K562 (cell line): Measurements from ENCODE around the gene FGFRL1. TPM values are rescaled to one million over a fixed set of nuclear protein-coding genes. Genes with fewer than 3 reads are reported as not detected.

ENCODE experiments used
- ATAC-seq: fragments of 200-7000 bp; cut with Tn5 transposase; 3 replicates; pipeline ENCODE4 v1.9.1; 2020; ENCODE audit warnings: moderate library complexity
- BruUV-seq: library from RNA; stranded (reverse); fragments of 400-500 nt; replicated peaks from 2 replicates; lab custom pipeline; 2021; lab: Mats Ljungman, UMichigan
- CTCF ChIA-PET: fragments of 300-600 bp; formaldehyde crosslinking; extraction: SDS; loops from one replicate; lab custom pipeline; 2021; ENCODE audit warnings: low intra/inter-chr PET ratio; lab: Yijun Ruan, JAX
- POLR2A ChIA-PET: fragments of 300-600, 350-650 bp; sonication (Branson Sonifier 250); formaldehyde crosslinking; extraction: SDS; loops from one replicate; lab custom pipeline; 2021; ENCODE audit warnings: antibody characterized with exemption, inconsistent platforms; lab: Yijun Ruan, JAX
- DNase-seq, 4 experiments: peaks; one replicate each; pipeline versions ENCODE4 v3.0.0 to v3.0.0-alpha.2; 2011 to 2018; ENCODE audit warnings: low spot score in 3 of 4, mixed read lengths in 3 of 4; ENCODE audit errors: extremely low read depth in 1 of 4
- FAIRE-seq: peaks from 2 replicates; lab custom pipeline; 2011; peaks lifted over from hg19 to GRCh38; lab: Jason Lieb, UNC
- H2AFZ ChIP-seq: 2 replicates; pipeline ENCODE4 v1.6.0; 2011; ENCODE audit warnings: low read depth, low read length, control low read depth, inconsistent platforms
- H3K27ac ChIP-seq: fragments of 200-600 bp; 3 replicates; pipeline ENCODE4 v1.8.0; 2011; ENCODE audit warnings: low read depth, mild to moderate bottlenecking, control low read depth, inconsistent platforms, low read length, moderate library complexity, mixed read lengths; ENCODE audit errors: extremely low read depth
- H3K27me3 ChIP-seq, 2 experiments: fragments of 300-600 bp in 1 of 2; 2 replicates in 1 of 2; 3 replicates in 1 of 2; pipeline versions ENCODE4 v1.6.0 to v1.8.0; 2011; ENCODE audit warnings: inconsistent platforms in 2 of 2, low read length in 2 of 2, mild to moderate bottlenecking in 1 of 2, mixed read lengths in 1 of 2, moderate library complexity in 1 of 2; ENCODE audit not compliant: control insufficient read depth in 2 of 2, insufficient read depth in 2 of 2
- H3K36me3 ChIP-seq: fragments of 300-600 bp; 3 replicates; pipeline ENCODE4 v1.8.0; 2011; ENCODE audit warnings: mild to moderate bottlenecking, low read length, inconsistent platforms; ENCODE audit not compliant: control insufficient read depth, insufficient read depth
- H3K4me1 ChIP-seq, 2 experiments: fragments of 200-600 bp in 1 of 2; replicated peaks in 1 of 2; 2 replicates in 1 of 2; 3 replicates in 1 of 2; pipeline versions ENCODE4 v1.5.1 to v1.8.0; 2011; ENCODE audit warnings: inconsistent platforms in 2 of 2, low read length in 2 of 2, mild to moderate bottlenecking in 1 of 2, mixed read lengths in 1 of 2, moderate library complexity in 1 of 2; ENCODE audit not compliant: control insufficient read depth in 2 of 2, insufficient read depth in 2 of 2
- H3K4me2 ChIP-seq: 2 replicates; pipeline ENCODE4 v1.6.1; 2011; ENCODE audit warnings: low read length, control low read depth, inconsistent platforms, mixed read lengths; ENCODE audit not compliant: insufficient read depth
- H3K4me3 ChIP-seq: fragments of 200-600 bp; sonication (generic), shearing (Covaris generic); 2 replicates; pipeline ENCODE4 v1.5.1; 2016; ENCODE audit warnings: control low read depth, inconsistent platforms
- H3K79me2 ChIP-seq: fragments of 200-600 bp; 3 replicates; pipeline ENCODE4 v1.8.0; 2011; ENCODE audit warnings: low read length, inconsistent platforms; ENCODE audit not compliant: control insufficient read depth, insufficient read depth
- H3K9ac ChIP-seq, 2 experiments: 2 replicates each; pipeline versions ENCODE4 v1.6.0 to v1.6.1; 2011; ENCODE audit warnings: low read depth in 2 of 2, low read length in 2 of 2, control low read depth in 1 of 2, inconsistent platforms in 1 of 2, mild to moderate bottlenecking in 1 of 2, mixed read lengths in 1 of 2; ENCODE audit not compliant: insufficient read depth in 1 of 2
- H3K9me1 ChIP-seq: one replicate; pipeline ENCODE4 v1.6.0; 2011; ENCODE audit warnings: inconsistent platforms, mild to moderate bottlenecking, low read length, moderate library complexity; ENCODE audit not compliant: control insufficient read depth, insufficient read depth
- H3K9me3 ChIP-seq: replicated peaks from 2 replicates; pipeline ENCODE4 v1.5.1; 2011; ENCODE audit warnings: low read depth, low read length, inconsistent platforms; ENCODE audit not compliant: control insufficient read depth, insufficient read depth
- H4K20me1 ChIP-seq: replicated peaks from 2 replicates; pipeline ENCODE4 v1.6.1; 2011; ENCODE audit warnings: low read length, inconsistent platforms, mixed read lengths; ENCODE audit not compliant: control insufficient read depth, insufficient read depth
- ARID4B ChIP-seq: sonication (generic); formaldehyde crosslinking; IDR thresholded peaks from 2 replicates; pipeline ENCODE4 v1.8.0; 2022; ENCODE audit warnings: mild to moderate bottlenecking, missing genetic modification reagents
- CREB3 ChIP-seq: fragments of 450-650 bp; conservative IDR thresholded peaks from 2 replicates; pipeline ENCODE4 v1.6.1; 2016; ENCODE audit warnings: missing genetic modification characterization, low read depth, mild to moderate bottlenecking, missing compliant biosample characterization, moderate library complexity
- KDM1A ChIP-seq, 2 experiments: fragments of 450-650 bp; IDR thresholded peaks; 2 replicates each; pipeline ENCODE4 v1.6.1; 2016; ENCODE audit warnings: mild to moderate bottlenecking in 2 of 2
- MTA1 ChIP-seq: fragments of 450-650 bp; IDR thresholded peaks from 2 replicates; pipeline ENCODE4 v1.6.1; 2017; ENCODE audit warnings: borderline replicate concordance
- POLR2G ChIP-seq: fragments of 200-400 bp; formaldehyde crosslinking; IDR thresholded peaks from 2 replicates; pipeline ENCODE4 v1.6.1; 2017; ENCODE audit warnings: low read depth, mild to moderate bottlenecking, antibody characterized with exemption, low read length, moderate library complexity
- RBM15 ChIP-seq: fragments of 200-400 bp; formaldehyde crosslinking; IDR thresholded peaks from 2 replicates; pipeline ENCODE4 v1.6.1; 2018; ENCODE audit warnings: mild to moderate bottlenecking, low read length, moderate library complexity; ENCODE audit not compliant: insufficient read depth
- WGBS: fragments of 100-300 bp; shearing (Covaris generic); methylation state at CpG from one replicate; pipeline ENCODE4 v1.1.6; 2016; ENCODE audit warnings: low coverage, mixed read lengths; ENCODE audit not compliant: insufficient coverage; ENCODE audit errors: missing lambda C conversion rate; 5-methylcytosine and 5-hydroxymethylcytosine counted together
- in situ Hi-C: fragments of 300-500 bp; cut with MboI; formaldehyde crosslinking; loops from 4 replicates; pipeline ENCODE4 v1.15.0; 2018; ENCODE audit warnings: inconsistent platforms, mixed read lengths
- intact Hi-C: fragments of 100-400 bp; cut with micrococcal nuclease; formaldehyde crosslinking; loops from 2 replicates; pipeline ENCODE4 v1.14.2; 2022
- polyA plus RNA-seq, 8 experiments: library from polyadenylated mRNA; depleted of rRNA in 4 of 8; stranded (reverse) in 5 of 8; unstranded in 3 of 8; fragments of >200 nt; fragmentation: Nextera tagmentation in 2 of 8; fragmentation: Illumina TruSeq in 1 of 8; extraction: Ambion mirVana in 2 of 8; extraction: Trizol in 1 of 8; gene quantifications; 2 replicates each; pipeline versions ENCODE4 v1.2.1 to v1.2.3, GENCODE V29; 2011 to 2014; ENCODE audit warnings: inconsistent platforms in 1 of 8, missing spikeins in 1 of 8
- total RNA-seq, 7 experiments: library from RNA; depleted of rRNA in 6 of 7; stranded (reverse); fragments of >200 nt in 6 of 7; fragmentation: Illumina TruSeq in 2 of 7; extraction: Trizol in 2 of 7; gene quantifications; 2 replicates each; pipeline versions ENCODE4 v1.2.1 to v1.2.3, GENCODE V29; 2011 to 2021; ENCODE audit warnings: low replicate concordance in 1 of 7

The FGFRL1 gene
- total and polyA plus RNA-seq, 9 of the 15 experiments (the other 6 are each of a cell fraction or from before 2014, with no cell fraction given), result 0.34 to 49.9 (median 14.6) TPM

DNA sequence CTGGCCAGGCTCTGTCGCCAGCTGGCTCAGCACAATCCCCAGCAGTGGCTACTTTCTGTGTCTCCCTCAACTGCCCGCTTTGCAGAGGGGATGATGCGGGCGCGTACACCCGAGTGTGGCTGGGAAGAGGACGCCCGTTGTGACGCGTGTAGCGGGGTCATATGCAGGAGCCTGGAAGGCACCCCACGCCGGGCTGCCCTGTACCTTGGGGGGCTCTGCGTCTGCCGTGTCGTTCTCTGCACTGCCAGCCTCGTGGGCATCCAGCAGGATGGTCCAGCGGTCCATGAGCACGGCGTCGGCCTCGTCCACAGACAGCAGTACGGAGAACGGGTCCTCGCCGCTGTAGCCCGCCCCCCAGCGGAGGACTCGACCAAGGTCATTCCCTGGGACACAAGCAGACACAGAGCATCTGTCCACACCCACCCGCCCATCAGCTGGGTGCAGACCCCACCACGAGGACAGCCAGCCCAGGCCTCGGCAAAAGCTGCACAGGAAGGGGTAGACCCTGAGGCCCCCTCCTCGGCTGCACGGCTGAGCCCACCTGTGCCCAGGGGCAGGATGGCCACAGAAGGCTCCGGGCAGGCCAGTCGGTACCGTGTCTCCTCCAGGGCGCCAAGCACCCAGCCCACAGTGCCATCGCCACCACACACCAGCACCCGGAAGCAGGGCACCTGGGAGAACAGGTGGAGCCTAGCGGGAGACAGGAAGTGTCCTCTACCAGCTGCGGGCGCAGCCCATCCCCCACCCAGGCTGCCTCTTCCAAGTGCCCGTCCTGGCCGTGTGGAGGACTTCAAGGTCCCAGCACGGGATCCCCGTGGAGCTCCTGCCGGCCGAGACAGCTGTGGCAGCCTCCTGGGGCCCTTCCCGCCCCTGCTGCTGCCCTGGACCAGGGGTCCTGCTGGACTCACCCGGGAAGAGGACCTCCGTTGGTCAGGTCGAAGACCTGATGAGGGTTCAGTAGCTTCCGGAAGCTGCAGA, 48.9 kb upstream of the FGFRL1 start:
- intact Hi-C loops (no loop called here), in situ Hi-C loops (no loop called here)
- Histone ChIP-seq H4K20me1 (no peaks in the 10 kb centered on the region), H3K27ac (no peak overlapping the region), H3K4me1 (peaks cover 0 to 46% of the 10 kb centered on the region in 2 experiments; a peak in 2 of 5 replicates), H3K36me3 (peaks cover 26% of the 10 kb centered on the region; the same call in 1 of the 3 replicates), H3K4me3 (no peak overlapping the region), H3K27me3 (no peaks in the 10 kb centered on the region), H2AFZ (no peak overlapping the region), H3K79me2 (no peaks in the 10 kb centered on the region), H3K9ac (no peak overlapping the region; a peak in 1 of 4 replicates), H3K9me1 (no peaks in the 10 kb centered on the region), H3K9me3 (no peaks in the 10 kb centered on the region), H3K4me2 (no peak overlapping the region)
- FAIRE-seq (no peak), ATAC-seq (no peak), DNase-seq (no peak)
- WGBS, result 93% methylated on average over 34 of the region's 54 CpGs
- POLR2A ChIA-PET, result interaction anchor here (0.6 to 1.3 kb wide), 2 partner anchors 30 to 397 kb away, joined by 3 to 4 read pairs; partner anchors contain the start of genes GAK and TMEM175
- no TSS peak for BruUV-seq
- TF ChIP-seq KDM1A (IDR thresholded peaks at IDR 0.05), result no peak
- TF ChIP-seq CREB3 (tag), result no peak
- TF ChIP-seq ARID4B (CRISPR knock-in tag), result no peak
- TF ChIP-seq POLR2G, result peak; percentile 57
- no peak for TF ChIP-seq RBM15
- TF ChIP-seq MTA1, result no peak
- CTCF ChIA-PET, result no interaction called here
